Measurements from ENCODE around the gene LGI4.

DNA sequence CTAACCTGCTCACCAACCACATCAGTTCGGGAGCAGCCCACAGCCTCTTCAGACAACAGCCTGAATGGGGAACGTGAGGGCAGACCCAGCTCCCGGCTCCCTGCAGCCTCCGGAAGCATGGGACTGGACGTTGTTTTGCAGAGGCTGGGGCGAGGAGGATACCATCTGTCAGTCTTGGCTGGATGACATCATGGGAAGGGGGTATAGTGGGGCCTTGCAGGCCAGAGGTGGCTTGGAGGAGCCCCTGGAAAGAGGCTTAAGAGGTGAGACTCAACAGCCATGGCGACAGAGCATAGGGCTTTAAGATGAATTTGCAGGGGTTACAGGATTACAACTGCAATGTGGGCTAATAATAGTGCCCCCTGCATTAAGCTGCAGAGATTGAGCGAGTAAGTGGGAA, 17.7 kb downstream of the LGI4 start:
- TF ChIP-seq, protein P1, sequence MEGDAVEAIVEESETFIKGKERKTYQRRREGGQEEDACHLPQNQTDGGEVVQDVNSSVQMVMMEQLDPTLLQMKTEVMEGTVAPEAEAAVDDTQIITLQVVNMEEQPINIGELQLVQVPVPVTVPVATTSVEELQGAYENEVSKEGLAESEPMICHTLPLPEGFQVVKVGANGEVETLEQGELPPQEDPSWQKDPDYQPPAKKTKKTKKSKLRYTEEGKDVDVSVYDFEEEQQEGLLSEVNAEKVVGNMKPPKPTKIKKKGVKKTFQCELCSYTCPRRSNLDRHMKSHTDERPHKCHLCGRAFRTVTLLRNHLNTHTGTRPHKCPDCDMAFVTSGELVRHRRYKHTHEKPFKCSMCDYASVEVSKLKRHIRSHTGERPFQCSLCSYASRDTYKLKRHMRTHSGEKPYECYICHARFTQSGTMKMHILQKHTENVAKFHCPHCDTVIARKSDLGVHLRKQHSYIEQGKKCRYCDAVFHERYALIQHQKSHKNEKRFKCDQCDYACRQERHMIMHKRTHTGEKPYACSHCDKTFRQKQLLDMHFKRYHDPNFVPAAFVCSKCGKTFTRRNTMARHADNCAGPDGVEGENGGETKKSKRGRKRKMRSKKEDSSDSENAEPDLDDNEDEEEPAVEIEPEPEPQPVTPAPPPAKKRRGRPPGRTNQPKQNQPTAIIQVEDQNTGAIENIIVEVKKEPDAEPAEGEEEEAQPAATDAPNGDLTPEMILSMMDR (IDR thresholded peaks at IDR 0.05), result no peak
- no peak for TF ChIP-seq POLR2A (IDR thresholded peaks at IDR 0.05)
- TF ChIP-seq POLR2AphosphoS5 (IDR thresholded peaks at IDR 0.05), result no peak
